ENCODE data around the gene DHX36. TPM values are rescaled to one million over a fixed set of nuclear protein-coding genes. Genes with fewer than 3 reads are reported as not detected.

DHX36 gene
- total RNA-seq, 1 donor from 2014 or later, result 91.8 TPM

DNA sequence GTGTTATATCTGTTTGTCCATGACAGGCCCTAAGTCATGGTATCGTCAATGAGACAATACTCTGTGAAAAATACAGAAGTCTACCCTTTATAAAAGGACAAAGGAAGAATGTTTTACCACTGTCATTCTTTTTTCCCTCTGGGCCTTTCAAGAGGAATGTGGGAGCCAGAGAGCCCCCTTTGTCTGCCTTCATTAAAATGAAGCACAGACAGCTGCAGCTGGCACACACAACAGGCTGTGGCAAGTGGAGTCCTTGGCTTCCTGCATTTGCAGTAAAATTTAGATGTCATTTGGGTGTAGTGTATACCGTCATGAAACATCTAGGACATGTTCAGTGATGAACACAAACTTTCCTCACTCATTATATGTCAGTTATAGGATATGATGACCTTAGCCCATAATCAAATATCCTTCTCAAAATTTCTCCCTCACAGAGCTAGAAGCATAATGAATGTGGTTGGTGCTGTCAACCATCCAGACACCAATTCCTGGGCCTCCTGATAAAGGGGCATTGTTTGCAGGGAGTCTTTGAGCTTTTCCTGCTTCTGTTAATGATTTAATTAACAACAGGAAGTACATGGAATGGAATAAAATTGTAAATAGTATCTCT, 76.4 kb downstream of the DHX36 start:
- no peak overlapping the region for H2AFZ ChIP-seq (replicated peaks)
- no peaks in the 10 kb centered on the region for H3K36me3 ChIP-seq
- Mint-ChIP-seq H3K4me1 (peaks cover 14% of the 10 kb centered on the region), H3K9me3 (no peaks in the 10 kb centered on the region), H3K36me3 (peaks cover 32% of the 10 kb centered on the region), H3K4me3 (no peak overlapping the region), H3K27ac (peak overlapping the region; percentile 24), H3K27me3 (ENCODE audit: insufficient read depth, low read depth) (peaks cover 2% of the 10 kb centered on the region)
- no peak overlapping the region for H3K9ac ChIP-seq
- H4K20me1 ChIP-seq (ENCODE audit: low read depth), result peaks cover 5% of the 10 kb centered on the region
- H3K4me2 ChIP-seq, result peak overlapping the region; percentile 33
- H3K4me3 ChIP-seq, result no peak overlapping the region
- H3K4me1 ChIP-seq, result peaks cover 35% of the 10 kb centered on the region
- no peaks in the 10 kb centered on the region for H3K9me3 ChIP-seq (ENCODE audit: low read depth)
- no peaks in the 10 kb centered on the region for H3K27me3 ChIP-seq
- peaks cover 23% of the 10 kb centered on the region for H3F3A ChIP-seq (ENCODE audit: low read depth)
- peak; percentile 73 for DNase-seq (ENCODE audit: low spot score)
- peak overlapping the region; percentile 50 for H3K27ac ChIP-seq
- no peaks in the 10 kb centered on the region for H3K79me2 ChIP-seq (ENCODE audit: low read depth)
- TF ChIP-seq, protein P1, sequence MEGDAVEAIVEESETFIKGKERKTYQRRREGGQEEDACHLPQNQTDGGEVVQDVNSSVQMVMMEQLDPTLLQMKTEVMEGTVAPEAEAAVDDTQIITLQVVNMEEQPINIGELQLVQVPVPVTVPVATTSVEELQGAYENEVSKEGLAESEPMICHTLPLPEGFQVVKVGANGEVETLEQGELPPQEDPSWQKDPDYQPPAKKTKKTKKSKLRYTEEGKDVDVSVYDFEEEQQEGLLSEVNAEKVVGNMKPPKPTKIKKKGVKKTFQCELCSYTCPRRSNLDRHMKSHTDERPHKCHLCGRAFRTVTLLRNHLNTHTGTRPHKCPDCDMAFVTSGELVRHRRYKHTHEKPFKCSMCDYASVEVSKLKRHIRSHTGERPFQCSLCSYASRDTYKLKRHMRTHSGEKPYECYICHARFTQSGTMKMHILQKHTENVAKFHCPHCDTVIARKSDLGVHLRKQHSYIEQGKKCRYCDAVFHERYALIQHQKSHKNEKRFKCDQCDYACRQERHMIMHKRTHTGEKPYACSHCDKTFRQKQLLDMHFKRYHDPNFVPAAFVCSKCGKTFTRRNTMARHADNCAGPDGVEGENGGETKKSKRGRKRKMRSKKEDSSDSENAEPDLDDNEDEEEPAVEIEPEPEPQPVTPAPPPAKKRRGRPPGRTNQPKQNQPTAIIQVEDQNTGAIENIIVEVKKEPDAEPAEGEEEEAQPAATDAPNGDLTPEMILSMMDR (IDR thresholded peaks at IDR 0.05), result no peak
- TF ChIP-seq EZH2phosphoT487 (IDR thresholded peaks at IDR 0.05), result no peak

DNA sequence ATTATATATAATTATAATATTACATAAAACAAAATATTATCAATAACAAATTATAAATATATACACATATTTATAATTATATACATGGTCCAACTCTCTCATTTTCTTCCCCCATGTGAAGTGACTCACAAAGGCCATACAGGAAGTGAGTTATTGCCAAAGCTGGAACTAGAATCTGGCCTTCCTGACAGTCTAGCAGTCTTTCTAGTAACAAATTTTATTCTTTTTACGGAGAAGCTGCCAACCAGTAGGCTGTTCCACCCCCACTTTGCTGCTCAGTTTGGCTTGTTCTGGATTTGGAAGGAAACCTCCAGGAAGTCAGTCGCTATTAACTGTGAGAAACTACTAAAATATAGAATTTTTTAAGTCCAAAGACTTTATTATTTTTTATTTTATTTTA, 79.6 kb downstream of the DHX36 start:
- H3K4me3 Mint-ChIP-seq, result no peak overlapping the region
- H3K4me1 ChIP-seq, result peaks cover 41% of the 10 kb centered on the region
- H3K27me3 Mint-ChIP-seq (ENCODE audit: insufficient read depth, low read depth), result peaks cover 2% of the 10 kb centered on the region
- no peak overlapping the region for H3K9ac ChIP-seq
- DNase-seq (ENCODE audit: low spot score), result no peak
- H4K20me1 ChIP-seq (ENCODE audit: low read depth), result peaks cover 5% of the 10 kb centered on the region
- no peaks in the 10 kb centered on the region for H3K9me3 Mint-ChIP-seq
- H3K4me2 ChIP-seq, result no peak overlapping the region
- no peak overlapping the region for H3K4me3 ChIP-seq
- TF ChIP-seq, protein P1 (IDR thresholded peaks at IDR 0.05), result no peak
- TF ChIP-seq EZH2 (IDR thresholded peaks at IDR 0.05), result no peak
- no peak for TF ChIP-seq EZH2phosphoT487 (IDR thresholded peaks at IDR 0.05)
- H3F3A ChIP-seq (ENCODE audit: low read depth), result peaks cover 23% of the 10 kb centered on the region
- peaks cover 30% of the 10 kb centered on the region for H3K36me3 Mint-ChIP-seq
- H3K36me3 ChIP-seq, result no peaks in the 10 kb centered on the region
- H3K79me2 ChIP-seq (ENCODE audit: low read depth), result no peaks in the 10 kb centered on the region
- H3K4me1 Mint-ChIP-seq, result peaks cover 12% of the 10 kb centered on the region
- no peaks in the 10 kb centered on the region for H3K9me3 ChIP-seq (ENCODE audit: low read depth)
- H3K27ac Mint-ChIP-seq, result no peak overlapping the region
- H2AFZ ChIP-seq (replicated peaks), result no peak overlapping the region
- H3K27me3 ChIP-seq, result no peaks in the 10 kb centered on the region
- no peak overlapping the region for H3K27ac ChIP-seq

DNA sequence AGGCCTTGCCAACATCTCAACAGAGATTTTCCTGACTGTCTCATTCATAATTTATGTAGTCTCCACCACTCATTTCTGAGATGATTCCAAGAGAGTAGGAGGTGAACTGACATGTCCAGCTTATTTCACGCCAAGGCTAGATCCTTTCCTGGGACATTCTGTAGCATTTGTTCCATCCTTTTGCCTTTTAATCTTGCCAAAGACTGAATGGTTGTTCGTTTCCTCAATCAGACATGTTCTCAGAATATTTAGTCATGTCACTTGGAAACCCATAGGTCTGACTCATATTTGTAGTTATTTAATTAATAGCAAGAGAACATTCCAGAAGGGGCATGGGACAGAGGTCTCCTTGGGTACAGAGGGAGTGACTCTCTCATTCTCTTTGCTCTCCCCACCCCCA, 80.9 kb downstream of the DHX36 start:
- no peaks in the 10 kb centered on the region for H3K79me2 ChIP-seq (ENCODE audit: low read depth)
- H3K4me3 ChIP-seq, result no peak overlapping the region
- peaks cover 29% of the 10 kb centered on the region for H3K4me1 ChIP-seq
- no peak overlapping the region for H3K4me2 ChIP-seq
- no peak overlapping the region for H3K9ac ChIP-seq
- no peak overlapping the region for H2AFZ ChIP-seq (replicated peaks)
- peaks cover 28% of the 10 kb centered on the region for H3K36me3 Mint-ChIP-seq
- H3K36me3 ChIP-seq, result no peaks in the 10 kb centered on the region
- H4K20me1 ChIP-seq (ENCODE audit: low read depth), result peaks cover 1% of the 10 kb centered on the region
- H3K4me1 Mint-ChIP-seq, result peaks cover 8% of the 10 kb centered on the region
- H3K27me3 ChIP-seq, result no peaks in the 10 kb centered on the region
- no peak overlapping the region for H3K27ac Mint-ChIP-seq
- TF ChIP-seq EZH2phosphoT487 (IDR thresholded peaks at IDR 0.05) (no peak), EZH2 (IDR thresholded peaks at IDR 0.05) (no peak)
- TF ChIP-seq, protein P1 (IDR thresholded peaks at IDR 0.05), result no peak
- H3K4me3 Mint-ChIP-seq, result no peak overlapping the region
- DNase-seq (ENCODE audit: low spot score), result no peak
- H3K9me3 Mint-ChIP-seq, result no peaks in the 10 kb centered on the region
- H3F3A ChIP-seq (ENCODE audit: low read depth), result peaks cover 14% of the 10 kb centered on the region
- peaks cover 2% of the 10 kb centered on the region for H3K27me3 Mint-ChIP-seq (ENCODE audit: insufficient read depth, low read depth)
- H3K27ac ChIP-seq, result no peak overlapping the region
- H3K9me3 ChIP-seq (ENCODE audit: low read depth), result no peaks in the 10 kb centered on the region

Measured in neural progenitor cell (in vitro differentiated cells).